IPS DF 6.9 (cell line): ENCODE results near the gene TGM6.

Experiments used
- DNase-seq: peaks from one replicate; pipeline ENCODE4 v3.0.0-alpha.2; 2013; ENCODE audit warnings: low read depth, low spot score
- H3K27ac ChIP-seq: one replicate; pipeline ENCODE4 v1.5.1; 2013; ENCODE audit warnings: low read length, control low read depth
- H3K27me3 ChIP-seq: 2 replicates; pipeline ENCODE4 v1.6.1; 2013; ENCODE audit warnings: mild to moderate bottlenecking, low read length; ENCODE audit not compliant: control insufficient read depth, insufficient read depth
- H3K36me3 ChIP-seq: 2 replicates; pipeline ENCODE4 v1.6.1; 2013; ENCODE audit warnings: low read length; ENCODE audit not compliant: control insufficient read depth, insufficient read depth
- H3K4me1 ChIP-seq: 2 replicates; pipeline ENCODE4 v1.6.1; 2013; ENCODE audit warnings: low read length; ENCODE audit not compliant: control insufficient read depth, insufficient read depth
- H3K4me3 ChIP-seq: 2 replicates; pipeline ENCODE4 v1.5.1; 2013; ENCODE audit warnings: mild to moderate bottlenecking, low read length
- H3K9me3 ChIP-seq: 2 replicates; pipeline ENCODE4 v1.6.1; 2013; ENCODE audit warnings: low read length, inconsistent platforms; ENCODE audit not compliant: control insufficient read depth, insufficient read depth
- WGBS: extraction: QIAGEN DNeasy Blood & Tissue Kit; methylation state at CpG from one replicate; pipeline ENCODE4 v1.1.7; 2013; ENCODE audit warnings: mixed read lengths, missing lambda C conversion rate; ENCODE audit not compliant: insufficient read length, insufficient coverage; 5-methylcytosine and 5-hydroxymethylcytosine counted together

The TGM6 gene

DNA sequence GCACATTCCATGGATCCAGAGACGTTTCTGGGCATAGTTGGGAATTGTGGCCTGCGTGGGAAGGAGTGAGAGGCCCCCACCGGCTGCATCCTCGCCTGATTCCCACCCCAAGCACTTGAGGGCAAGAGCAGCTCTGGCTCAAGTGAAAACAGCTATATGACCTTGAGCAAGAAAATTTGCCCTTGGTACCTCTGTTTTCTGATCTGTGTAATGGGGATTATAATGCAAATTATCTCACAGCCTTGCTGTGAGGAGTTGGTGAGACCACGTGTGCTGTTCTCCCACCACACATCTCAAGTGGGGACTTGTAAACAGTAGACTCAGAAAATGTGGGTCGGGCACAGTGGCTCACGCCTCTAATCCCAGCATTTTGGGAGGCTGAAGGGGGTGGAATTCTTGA lies 602 bp downstream of the TGM6 start:
- WGBS = no CpG with 5 or more reads among the region's 7 CpGs
- Histone ChIP-seq H3K36me3 (no peaks in the 10 kb centered on the region), H3K27me3 (no peaks in the 10 kb centered on the region), H3K4me3 (no peak overlapping the region), H3K9me3 (no peaks in the 10 kb centered on the region), H3K27ac (no peak overlapping the region), H3K4me1 (peaks cover 5% of the 10 kb centered on the region)
- DNase-seq = no peak

DNA sequence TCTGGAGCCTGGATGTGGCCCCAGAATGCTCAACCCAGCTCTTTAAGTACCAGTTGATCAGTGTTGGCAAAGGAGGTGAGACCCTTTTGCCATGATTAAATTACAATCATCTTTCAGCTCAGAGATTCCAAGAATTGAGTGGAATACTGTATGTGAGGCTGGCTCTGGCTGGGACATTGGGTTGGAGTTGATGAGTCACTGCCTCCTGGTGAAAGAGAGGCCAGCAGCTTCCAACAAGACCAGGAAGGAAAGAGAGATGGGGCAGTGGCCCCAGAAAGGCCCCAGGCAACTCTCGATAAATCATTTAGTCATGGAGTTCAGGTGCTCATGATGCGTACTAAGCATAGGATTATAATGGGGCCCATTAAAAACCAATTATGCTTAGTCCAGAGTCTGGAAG lies 2.1 kb downstream of the TGM6 start:
- no CpG with 5 or more reads among the region's 2 CpGs for WGBS
- no peaks in the 10 kb centered on the region for H3K9me3 ChIP-seq
- H3K4me3 ChIP-seq = no peak overlapping the region
- DNase-seq = no peak
- H3K27me3 ChIP-seq = no peaks in the 10 kb centered on the region
- H3K36me3 ChIP-seq = no peaks in the 10 kb centered on the region
- H3K4me1 ChIP-seq = peaks cover 5% of the 10 kb centered on the region
- H3K27ac ChIP-seq = no peak overlapping the region

DNA sequence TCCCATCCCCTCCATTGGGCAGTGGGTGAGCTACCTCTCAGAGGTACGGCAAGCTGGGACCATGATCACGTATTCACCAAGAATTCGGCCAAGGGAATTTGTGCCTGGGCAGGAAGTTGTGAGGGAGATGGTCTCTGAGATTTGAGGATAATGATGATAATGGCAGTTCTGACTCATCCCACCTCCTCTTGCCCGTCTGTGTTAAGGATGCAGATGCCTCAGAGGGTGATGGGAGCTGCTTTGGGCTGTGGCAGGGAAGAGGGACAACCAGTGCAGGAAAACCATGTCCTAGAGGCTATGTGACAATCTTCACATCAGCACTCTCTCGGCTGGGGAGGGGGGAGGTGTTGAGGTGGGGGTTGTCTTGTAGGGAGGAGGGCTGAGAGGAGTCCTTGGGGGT lies 4.3 kb downstream of the TGM6 start:
- no peaks in the 10 kb centered on the region for H3K9me3 ChIP-seq
- no CpG with 5 or more reads among the region's 5 CpGs for WGBS
- H3K4me3 ChIP-seq = no peak overlapping the region
- H3K27ac ChIP-seq = no peak overlapping the region
- H3K27me3 ChIP-seq = no peaks in the 10 kb centered on the region
- no peak for DNase-seq
- H3K4me1 ChIP-seq = peaks cover 2% of the 10 kb centered on the region
- H3K36me3 ChIP-seq = no peaks in the 10 kb centered on the region

DNA sequence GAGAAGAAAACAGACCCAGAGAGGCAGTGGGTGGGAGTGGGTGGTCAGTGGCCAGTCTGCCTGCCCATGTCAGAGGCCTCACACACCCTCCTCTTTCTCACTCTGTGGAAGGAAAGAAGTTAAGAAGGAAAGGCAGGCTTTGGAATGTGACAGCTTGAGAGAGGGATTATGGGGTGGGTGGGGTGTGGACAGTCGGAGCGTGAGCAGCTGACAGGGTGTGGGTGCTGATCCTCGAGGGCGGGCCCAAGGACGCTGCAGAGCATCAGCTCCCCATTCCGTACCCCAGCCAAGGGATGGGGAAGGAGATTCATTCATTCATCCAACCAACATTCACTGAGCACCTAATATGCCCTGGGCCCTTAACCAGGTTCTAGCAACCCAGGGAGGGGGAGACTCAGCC lies 4.8 kb downstream of the TGM6 start:
- Histone ChIP-seq H3K4me3 (no peak overlapping the region), H3K36me3 (no peaks in the 10 kb centered on the region), H3K27me3 (no peaks in the 10 kb centered on the region), H3K4me1 (no peaks in the 10 kb centered on the region), H3K27ac (no peak overlapping the region), H3K9me3 (no peaks in the 10 kb centered on the region)
- DNase-seq = no peak
- WGBS = no CpG with 5 or more reads among the region's 6 CpGs

DNA sequence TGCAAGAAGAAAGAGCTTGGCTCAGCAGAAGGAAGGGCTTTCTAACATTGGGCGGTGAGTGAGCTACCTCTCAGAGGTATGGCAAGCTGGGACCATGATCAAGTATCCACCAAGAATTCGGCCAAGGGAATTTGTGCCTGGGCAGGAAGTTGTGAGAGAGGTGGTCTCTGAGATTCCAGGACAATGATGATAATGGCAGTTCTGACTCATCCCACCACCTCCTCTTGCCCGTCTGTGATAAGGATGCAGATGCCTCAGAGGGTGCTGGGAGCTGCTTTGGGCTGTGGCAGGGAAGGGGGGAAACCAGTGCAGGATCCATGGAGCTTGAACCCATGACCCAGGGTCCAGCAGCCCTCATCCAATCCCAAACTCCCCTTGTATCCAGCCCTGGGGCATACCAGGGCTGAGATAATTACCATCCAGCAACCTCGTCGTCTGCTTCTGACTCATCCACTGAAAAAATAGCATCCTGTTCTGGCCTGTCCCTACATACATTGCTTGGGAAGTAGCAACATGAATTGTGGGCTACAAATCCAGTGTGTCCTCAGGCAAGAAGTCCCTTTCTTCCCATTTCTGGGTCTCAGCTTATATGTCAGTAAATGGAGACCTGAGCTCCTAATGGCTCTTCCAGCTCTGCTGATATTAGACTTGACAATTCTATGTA lies 5.9 kb downstream of the TGM6 start:
- no peaks in the 10 kb centered on the region for H3K4me1 ChIP-seq
- H3K36me3 ChIP-seq = no peaks in the 10 kb centered on the region
- no peak overlapping the region for H3K4me3 ChIP-seq
- no peak for DNase-seq
- no peaks in the 10 kb centered on the region for H3K27me3 ChIP-seq
- no CpG with 5 or more reads among the region's 5 CpGs for WGBS
- no peak overlapping the region for H3K27ac ChIP-seq
- no peaks in the 10 kb centered on the region for H3K9me3 ChIP-seq

DNA sequence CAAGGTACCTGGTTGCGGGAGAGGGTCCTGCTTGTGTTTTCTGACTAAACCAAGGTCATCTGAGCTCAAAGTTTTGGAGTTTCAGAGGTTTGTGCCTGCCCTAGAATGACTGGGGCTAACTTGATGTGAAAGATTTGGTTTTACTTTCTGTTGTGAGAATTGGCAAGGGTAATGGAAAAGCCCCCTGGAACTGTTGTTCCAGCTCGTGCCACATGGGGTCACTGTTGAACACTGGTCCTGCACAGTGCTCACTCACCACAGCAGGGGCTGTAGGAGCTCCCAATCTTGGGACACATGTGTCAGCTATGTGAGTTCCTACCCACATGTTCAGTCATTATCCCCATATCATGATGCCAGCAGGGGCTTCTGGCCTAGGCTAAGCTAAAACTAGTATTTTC lies 6.5 kb downstream of the TGM6 start:
- no peaks in the 10 kb centered on the region for H3K9me3 ChIP-seq
- no peaks in the 10 kb centered on the region for H3K27me3 ChIP-seq
- H3K4me1 ChIP-seq = no peaks in the 10 kb centered on the region
- no peak overlapping the region for H3K27ac ChIP-seq
- H3K4me3 ChIP-seq = no peak overlapping the region
- no CpG with 5 or more reads among the region's 2 CpGs for WGBS
- H3K36me3 ChIP-seq = no peaks in the 10 kb centered on the region
- DNase-seq = peak; percentile 55

DNA sequence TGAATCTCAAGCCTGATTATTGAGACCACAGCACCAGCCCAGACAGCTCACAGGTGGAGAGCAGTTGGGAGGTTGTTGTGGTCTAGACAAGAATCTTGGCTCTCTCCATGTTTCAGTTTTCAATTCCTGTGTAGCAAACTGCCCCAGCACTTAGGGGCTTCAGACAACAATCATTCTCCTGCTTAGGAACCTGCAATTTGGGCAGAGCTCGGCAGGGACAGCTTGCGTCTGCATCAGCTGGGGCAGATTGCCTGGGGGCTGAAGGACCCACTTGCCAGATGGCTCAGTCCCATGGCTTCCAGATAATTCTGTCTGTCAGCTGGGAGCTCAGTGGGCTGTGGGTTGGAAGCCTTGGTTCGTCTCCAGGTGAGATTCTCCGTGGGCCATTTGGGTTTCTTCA lies 6.9 kb downstream of the TGM6 start:
- Histone ChIP-seq H3K4me3 (no peak overlapping the region), H3K9me3 (no peaks in the 10 kb centered on the region), H3K4me1 (no peaks in the 10 kb centered on the region), H3K36me3 (no peaks in the 10 kb centered on the region), H3K27ac (no peak overlapping the region), H3K27me3 (no peaks in the 10 kb centered on the region)
- WGBS = no CpG with 5 or more reads among the region's 4 CpGs
- no peak for DNase-seq

DNA sequence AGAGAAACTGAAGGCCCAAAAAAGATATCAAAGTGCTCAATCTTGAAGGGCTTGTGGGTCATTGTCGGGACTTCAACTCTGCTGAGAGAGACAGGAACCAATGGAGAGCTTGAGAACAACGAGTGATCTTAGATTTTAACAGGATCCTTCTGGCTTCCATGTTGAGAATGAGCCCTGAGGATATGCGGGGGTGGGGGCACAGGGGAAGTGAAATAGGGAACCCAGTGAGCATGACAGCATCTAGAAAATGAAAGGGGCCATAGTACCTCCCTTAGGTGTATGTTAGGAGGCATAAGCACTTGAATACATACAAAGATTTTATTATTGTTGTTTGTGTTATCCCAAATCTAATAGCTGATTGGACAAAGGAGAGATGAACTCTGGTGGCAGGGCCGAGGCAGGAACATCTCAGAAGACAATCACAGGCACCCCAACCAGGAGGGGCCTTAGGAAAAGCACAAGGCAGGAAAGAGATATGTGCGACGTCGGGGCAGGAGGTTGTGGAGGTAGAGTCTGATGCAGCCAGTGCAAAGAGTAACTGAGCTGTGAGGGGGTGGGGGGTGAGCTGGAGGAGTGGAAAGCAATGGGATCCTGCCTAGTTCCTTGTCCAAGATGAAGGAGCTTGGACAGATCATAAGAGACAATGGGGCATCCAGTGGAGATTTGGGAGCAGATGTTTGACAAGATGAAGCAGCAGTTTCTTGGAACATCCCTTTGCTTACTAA lies 10.4 kb downstream of the TGM6 start:
- no CpG with 5 or more reads among the region's 7 CpGs for WGBS
- DNase-seq = no peak

DNA sequence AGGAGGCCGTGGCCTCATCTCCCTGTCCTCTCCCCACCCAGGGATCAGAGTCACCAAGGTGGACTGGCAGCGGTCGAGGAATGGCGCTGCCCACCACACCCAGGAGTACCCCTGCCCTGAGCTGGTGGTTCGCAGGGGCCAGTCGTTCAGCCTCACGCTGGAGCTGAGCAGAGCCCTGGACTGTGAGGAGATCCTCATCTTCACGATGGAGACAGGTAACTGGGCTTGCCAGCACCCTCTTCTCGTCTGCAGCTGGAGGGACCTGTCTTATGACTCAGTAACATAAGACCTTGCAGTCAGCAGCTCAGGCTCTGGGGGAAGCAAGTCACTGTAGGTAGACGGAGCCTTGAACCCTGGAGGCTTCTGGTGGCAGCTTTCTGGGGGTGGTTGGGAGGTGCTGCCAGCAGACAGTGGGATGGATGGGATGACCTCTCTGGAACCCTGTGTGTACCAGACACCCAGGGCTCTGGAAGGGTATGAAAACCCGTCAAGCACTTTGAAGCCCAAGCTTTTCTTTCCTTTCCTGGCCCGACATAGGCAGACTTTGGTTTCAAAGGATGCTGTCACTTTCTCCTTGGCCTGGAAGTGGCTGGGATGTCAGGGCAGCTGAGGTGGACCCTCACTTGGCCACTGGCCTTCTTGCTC lies 13.8 kb downstream of the TGM6 start:
- no CpG with 5 or more reads among the region's 12 CpGs for WGBS
- DNase-seq = no peak
- no peaks in the 10 kb centered on the region for H3K9me3 ChIP-seq
- no peaks in the 10 kb centered on the region for H3K36me3 ChIP-seq
- no peaks in the 10 kb centered on the region for H3K4me1 ChIP-seq
- H3K4me3 ChIP-seq = no peak overlapping the region
- no peaks in the 10 kb centered on the region for H3K27me3 ChIP-seq
- no peak overlapping the region for H3K27ac ChIP-seq

More for the DNA sequence above, 10.4 kb downstream of the TGM6 start:
- Histone ChIP-seq H3K4me1 (no peaks in the 10 kb centered on the region), H3K27me3 (no peaks in the 10 kb centered on the region), H3K27ac (no peak overlapping the region), H3K36me3 (no peaks in the 10 kb centered on the region), H3K9me3 (no peaks in the 10 kb centered on the region), H3K4me3 (no peak overlapping the region)

DNA sequence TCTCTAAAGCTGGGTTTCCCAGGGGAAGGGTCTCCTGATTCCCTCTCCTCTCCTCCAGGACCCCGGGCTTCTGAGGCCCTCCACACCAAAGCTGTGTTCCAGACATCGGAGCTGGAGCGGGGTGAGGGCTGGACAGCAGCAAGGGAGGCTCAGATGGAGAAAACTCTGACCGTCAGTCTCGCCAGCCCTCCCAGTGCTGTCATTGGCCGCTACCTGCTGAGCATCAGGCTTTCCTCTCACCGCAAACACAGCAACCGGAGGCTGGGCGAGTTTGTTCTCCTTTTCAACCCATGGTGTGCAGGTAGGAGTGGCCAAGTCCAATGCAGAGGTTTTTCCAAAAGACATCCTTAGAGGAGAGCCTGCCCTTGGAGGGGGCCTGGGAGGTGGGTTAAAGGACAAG lies 14.4 kb downstream of the TGM6 start:
- no CpG with 5 or more reads among the region's 9 CpGs for WGBS
- DNase-seq = no peak
- no peaks in the 10 kb centered on the region for H3K4me1 ChIP-seq
- no peaks in the 10 kb centered on the region for H3K27me3 ChIP-seq
- H3K9me3 ChIP-seq = no peaks in the 10 kb centered on the region
- H3K36me3 ChIP-seq = no peaks in the 10 kb centered on the region
- H3K27ac ChIP-seq = no peak overlapping the region
- H3K4me3 ChIP-seq = no peak overlapping the region
